Measurements from ENCODE around the gene GORASP2.

The GORASP2 gene

GRCh38 chr2:170974304-170974993 lies 45.4 kb downstream of the GORASP2 start:
- peak overlapping the region; percentile 95 for H3K4me3 ChIP-seq (ENCODE audit: low read depth, low read length)
- no peak for DNase-seq (ENCODE audit: low read depth)
- TF ChIP-seq, protein P1, sequence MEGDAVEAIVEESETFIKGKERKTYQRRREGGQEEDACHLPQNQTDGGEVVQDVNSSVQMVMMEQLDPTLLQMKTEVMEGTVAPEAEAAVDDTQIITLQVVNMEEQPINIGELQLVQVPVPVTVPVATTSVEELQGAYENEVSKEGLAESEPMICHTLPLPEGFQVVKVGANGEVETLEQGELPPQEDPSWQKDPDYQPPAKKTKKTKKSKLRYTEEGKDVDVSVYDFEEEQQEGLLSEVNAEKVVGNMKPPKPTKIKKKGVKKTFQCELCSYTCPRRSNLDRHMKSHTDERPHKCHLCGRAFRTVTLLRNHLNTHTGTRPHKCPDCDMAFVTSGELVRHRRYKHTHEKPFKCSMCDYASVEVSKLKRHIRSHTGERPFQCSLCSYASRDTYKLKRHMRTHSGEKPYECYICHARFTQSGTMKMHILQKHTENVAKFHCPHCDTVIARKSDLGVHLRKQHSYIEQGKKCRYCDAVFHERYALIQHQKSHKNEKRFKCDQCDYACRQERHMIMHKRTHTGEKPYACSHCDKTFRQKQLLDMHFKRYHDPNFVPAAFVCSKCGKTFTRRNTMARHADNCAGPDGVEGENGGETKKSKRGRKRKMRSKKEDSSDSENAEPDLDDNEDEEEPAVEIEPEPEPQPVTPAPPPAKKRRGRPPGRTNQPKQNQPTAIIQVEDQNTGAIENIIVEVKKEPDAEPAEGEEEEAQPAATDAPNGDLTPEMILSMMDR (IDR thresholded peaks at IDR 0.05; ENCODE audit: insufficient read depth, low read depth, low read length, missing control alignments): no peak

GRCh38 chr2:170975127-170975942 lies 46.3 kb downstream of the GORASP2 start:
- DNase-seq (ENCODE audit: low read depth): no peak
- TF ChIP-seq, protein P1 (IDR thresholded peaks at IDR 0.05; ENCODE audit: insufficient read depth, low read depth, low read length, missing control alignments): no peak
- H3K4me3 ChIP-seq (ENCODE audit: low read depth, low read length): no peak overlapping the region

GRCh38 chr2:170975943-170976270 lies 46.9 kb downstream of the GORASP2 start:
- TF ChIP-seq, protein P1 (IDR thresholded peaks at IDR 0.05; ENCODE audit: insufficient read depth, low read depth, low read length, missing control alignments): no peak
- H3K4me3 ChIP-seq (ENCODE audit: low read depth, low read length): no peak overlapping the region
- DNase-seq (ENCODE audit: low read depth): no peak

- H3K4me3 ChIP-seq (ENCODE audit: low read depth, low read length): no peak overlapping the region
- no peak for DNase-seq (ENCODE audit: low read depth)
- TF ChIP-seq, protein P1 (IDR thresholded peaks at IDR 0.05; ENCODE audit: insufficient read depth, low read depth, low read length, missing control alignments): no peak
Measured at GRCh38 chr2:170984079-170984478, 55.0 kb downstream of the GORASP2 start.

DNA sequence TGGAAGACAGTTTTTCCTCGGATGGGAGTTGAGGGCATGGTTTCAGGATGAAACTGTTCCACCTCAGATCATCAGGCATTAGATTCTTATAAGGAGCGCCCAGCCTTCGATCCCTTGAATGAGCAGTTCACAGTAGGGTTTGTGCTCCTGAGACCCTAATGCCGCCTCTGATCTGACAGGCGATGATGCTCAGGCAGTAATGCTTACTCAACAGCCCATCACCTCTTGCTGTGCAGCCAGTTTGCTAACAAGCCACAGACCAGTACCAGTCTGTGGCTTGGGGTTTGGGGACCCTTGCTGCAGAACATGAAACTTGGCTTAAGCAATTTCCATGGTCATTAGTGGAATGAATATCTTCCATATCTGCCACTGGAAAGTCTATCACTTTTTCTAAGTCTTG lies 56.4 kb downstream of the GORASP2 start:
- H3K4me3 ChIP-seq (ENCODE audit: low read depth, low read length): no peak overlapping the region
- TF ChIP-seq, protein P1 (IDR thresholded peaks at IDR 0.05; ENCODE audit: insufficient read depth, low read depth, low read length, missing control alignments): no peak
- DNase-seq (ENCODE audit: low read depth): no peak

DNA sequence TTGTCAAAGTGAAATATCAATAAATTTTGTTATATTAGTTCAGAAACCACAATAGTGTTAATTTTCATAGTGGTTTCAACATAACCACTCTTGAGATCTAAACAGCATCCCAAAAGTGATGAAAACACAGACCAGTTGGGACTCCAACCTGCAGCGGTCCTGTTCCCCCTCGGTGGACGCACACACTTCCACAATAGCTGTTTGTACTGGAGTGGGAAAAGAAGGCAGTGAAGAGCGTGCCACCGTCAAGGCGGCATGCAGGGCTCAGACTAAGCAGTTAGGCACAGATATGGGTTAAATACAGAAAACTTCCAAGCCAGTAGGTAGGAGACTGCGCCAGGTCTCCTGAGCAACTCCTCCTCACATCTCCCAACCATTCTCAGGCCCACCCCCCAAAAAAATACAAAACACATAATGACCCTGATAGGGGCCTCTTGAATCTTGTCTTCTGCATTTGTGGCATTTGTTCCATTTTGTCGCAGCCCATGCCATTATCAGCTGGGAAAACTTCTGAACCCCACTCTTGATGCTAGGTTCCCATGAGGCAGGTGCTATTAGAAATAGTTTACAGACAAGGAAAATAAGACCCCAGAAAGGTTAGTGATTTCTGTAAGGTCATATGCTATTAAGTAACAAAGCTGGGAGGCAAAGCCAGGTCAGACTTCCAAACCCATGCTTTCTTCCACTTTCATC lies 57.7 kb downstream of the GORASP2 start:
- TF ChIP-seq, protein P1 (IDR thresholded peaks at IDR 0.05; ENCODE audit: insufficient read depth, low read depth, low read length, missing control alignments): no peak
- no peak overlapping the region for H3K4me3 ChIP-seq (ENCODE audit: low read depth, low read length)
- DNase-seq (ENCODE audit: low read depth): no peak

Data from GM12865 (cell line).